IMR-90 (cell line): ENCODE measurements around the gene COL20A1.

Experiments used
- CTCF ChIP-seq: conservative IDR thresholded peaks from 2 replicates; pipeline ENCODE4 v1.5.1; 2012; ENCODE audit warnings: mild to moderate bottlenecking, low read depth, low read length, improper control_type of control experiment
- MAZ ChIP-seq: IDR thresholded peaks from 2 replicates; pipeline ENCODE4 v1.6.1; 2012; ENCODE audit warnings: low read depth, mild to moderate bottlenecking, low read length, improper control_type of control experiment, moderate library complexity, borderline replicate concordance
- POLR2A ChIP-seq: IDR thresholded peaks from 2 replicates; pipeline ENCODE4 v1.6.1; 2012; ENCODE audit warnings: mild to moderate bottlenecking, low read depth, low read length

GRCh38 chr20:63296531-63297299 is 3.7 kb downstream of the COL20A1 start:
- TF ChIP-seq CTCF (no peak), POLR2A (no peak), MAZ (no peak)
